ENCODE measurements around the gene CNPY1. TPM values are rescaled to one million over a fixed set of nuclear protein-coding genes. Genes with fewer than 3 reads are reported as not detected.

Gene CNPY1
- polyA plus RNA-seq, 1 of the 3 experiments (the other 2 are of a cell fraction): not detected

GRCh38 chr7:155493744-155494538, 52.4 kb downstream of the CNPY1 start:
- POLR2A ChIA-PET: interaction anchor here (0.6 kb wide), 1 partner anchor 879 kb away, joined by 5 read pairs; no protein-coding TSS in a partner anchor
- Histone ChIP-seq H3F3A (replicated peaks; ENCODE audit: insufficient read depth) (no peaks in the 10 kb centered on the region), H3K36me3 (replicated peaks in 1 of 2; ENCODE audit: control insufficient read depth in 1 of 2, insufficient read depth in 2 of 2, low read length in 1 of 2) (no peaks in the 10 kb centered on the region), H2AFZ (ENCODE audit: low read depth) (no peak overlapping the region), H3K79me2 (ENCODE audit: insufficient read depth) (no peaks in the 10 kb centered on the region), H3K9me3 (no peaks in the 10 kb centered on the region), H4K20me1 (ENCODE audit: insufficient read depth) (no peaks in the 10 kb centered on the region), H3K9me2 (no peaks in the 10 kb centered on the region), H3K4me2 (no peak overlapping the region), H3K9ac (no peak overlapping the region), H3K4me1 (ENCODE audit: control insufficient read depth in 1 of 2, insufficient read depth in 2 of 2, low read depth in 1 of 2, low read length in 1 of 2) (no peaks in the 10 kb centered on the region), H3K4me3 (ENCODE audit: low read depth in 2 of 2, low read length in 1 of 2) (no peak overlapping the region), H3K27me3 (ENCODE audit: insufficient read depth) (peaks cover 91% of the 10 kb centered on the region), H3K27ac (ENCODE audit: low read depth in 2 of 2, low read length in 1 of 2) (no peak overlapping the region)
- CTCF ChIA-PET: no interaction called here
- DNase-seq: no peak
- 56% methylated on average over 28 of the region's 33 CpGs for WGBS (ENCODE audit: low lambda C conversion rate)
- TF ChIP-seq MAX (IDR thresholded peaks at IDR 0.05; ENCODE audit: low read depth) (no peak), TCF12 (IDR thresholded peaks at IDR 0.05) (no peak), GATA2 (CRISPR knock-in tag; IDR thresholded peaks at IDR 0.05) (no peak), EP300 (IDR thresholded peaks at IDR 0.05; ENCODE audit: borderline replicate concordance in 1 of 2, low read depth in 1 of 2, low read length in 1 of 2) (no peak), EZH2phosphoT487 (IDR thresholded peaks at IDR 0.05; ENCODE audit: borderline replicate concordance, low read depth) (no peak), TAF1 (IDR thresholded peaks at IDR 0.05; ENCODE audit: borderline replicate concordance, low read depth, low read length) (no peak), YY1 (IDR thresholded peaks at IDR 0.05; ENCODE audit: low read depth) (no peak)

GRCh38 chr7:155491812-155492211, 54.5 kb downstream of the CNPY1 start:
- H3K9me2 ChIP-seq: no peaks in the 10 kb centered on the region
- no peaks in the 10 kb centered on the region for H3K36me3 ChIP-seq (replicated peaks in 1 of 2; ENCODE audit: control insufficient read depth in 1 of 2, insufficient read depth in 2 of 2, low read length in 1 of 2)
- no peak overlapping the region for H3K4me2 ChIP-seq
- no peak overlapping the region for H2AFZ ChIP-seq (ENCODE audit: low read depth)
- peaks cover 91% of the 10 kb centered on the region for H3K27me3 ChIP-seq (ENCODE audit: insufficient read depth)
- 46% methylated on average over 11 of the region's 11 CpGs for WGBS (ENCODE audit: low lambda C conversion rate)
- H3K4me3 ChIP-seq (ENCODE audit: low read depth in 2 of 2, low read length in 1 of 2): no peak overlapping the region
- no peak overlapping the region for H3K27ac ChIP-seq (ENCODE audit: low read depth in 2 of 2, low read length in 1 of 2)
- H3K4me1 ChIP-seq (ENCODE audit: control insufficient read depth in 1 of 2, insufficient read depth in 2 of 2, low read depth in 1 of 2, low read length in 1 of 2): no peaks in the 10 kb centered on the region
- no peaks in the 10 kb centered on the region for H3F3A ChIP-seq (replicated peaks; ENCODE audit: insufficient read depth)
- ChIA-PET POLR2A (interaction anchor here (0.6 kb wide), 1 partner anchor 152 kb away, joined by 3 read pairs; no protein-coding TSS in a partner anchor), CTCF (interaction anchor here (0.7 to 1.1 kb wide), 3 partner anchors 9 to 32 kb away, joined by 3 to 4 read pairs (median 3); no protein-coding TSS in a partner anchor)
- H3K9me3 ChIP-seq: no peaks in the 10 kb centered on the region
- H3K79me2 ChIP-seq (ENCODE audit: insufficient read depth): no peaks in the 10 kb centered on the region
- DNase-seq: no peak
- no peak for TF ChIP-seq REST (IDR thresholded peaks at IDR 0.05; ENCODE audit: low read depth, low read length)
- no peak for TF ChIP-seq MAX (IDR thresholded peaks at IDR 0.05; ENCODE audit: low read depth)
- H3K9ac ChIP-seq: no peak overlapping the region
- no peaks in the 10 kb centered on the region for H4K20me1 ChIP-seq (ENCODE audit: insufficient read depth)

All from SK-N-SH (cell line).